K562 (cell line): Measurements from ENCODE around the gene PYY. TPM values are rescaled to one million over a fixed set of nuclear protein-coding genes. Genes with fewer than 3 reads are reported as not detected.

ENCODE experiments used
- L3MBTL2 ChIP-seq: fragments of 450-650 bp; IDR thresholded peaks from 2 replicates; pipeline ENCODE4 v1.6.1; 2016; ENCODE audit warnings: mild to moderate bottlenecking, moderate library complexity
- NCOR1 ChIP-seq: fragments of 450-650 bp; IDR thresholded peaks from 2 replicates; pipeline ENCODE4 v1.6.1; 2016; ENCODE audit warnings: mild to moderate bottlenecking, moderate library complexity
- NRF1 ChIP-seq, 2 experiments: fragments of 450-650 bp; IDR thresholded peaks in 1 of 2; conservative IDR thresholded peaks in 1 of 2; 2 replicates each; pipeline ENCODE4 v1.6.1; 2014; ENCODE audit warnings: mild to moderate bottlenecking in 2 of 2
- SIRT6 ChIP-seq: IDR thresholded peaks from one replicate; pipeline ENCODE4 v1.6.1; 2012; ENCODE audit warnings: low read depth, mild to moderate bottlenecking, control low read depth, inconsistent platforms, low read length, moderate library complexity
- ZFPM2 ChIP-seq: fragments of 250-450 bp; sonication (Bioruptor Pico); IDR thresholded peaks from 2 replicates; pipeline ENCODE4 v1.5.1; 2022; ENCODE audit warnings: mild to moderate bottlenecking
- ZNF316 ChIP-seq: fragments of 450-650 bp; IDR thresholded peaks from 2 replicates; pipeline ENCODE4 v1.6.1; 2016
- polyA plus RNA-seq, 8 experiments: library from polyadenylated mRNA; depleted of rRNA in 4 of 8; stranded (reverse) in 5 of 8; unstranded in 3 of 8; fragments of >200 nt; fragmentation: Nextera tagmentation in 2 of 8; fragmentation: Illumina TruSeq in 1 of 8; extraction: Ambion mirVana in 2 of 8; extraction: Trizol in 1 of 8; gene quantifications; 2 replicates each; pipeline versions ENCODE4 v1.2.1 to v1.2.3, GENCODE V29; 2011 to 2014; ENCODE audit warnings: inconsistent platforms in 1 of 8, missing spikeins in 1 of 8
- total RNA-seq, 7 experiments: library from RNA; depleted of rRNA in 6 of 7; stranded (reverse); fragments of >200 nt in 6 of 7; fragmentation: Illumina TruSeq in 2 of 7; extraction: Trizol in 2 of 7; gene quantifications; 2 replicates each; pipeline versions ENCODE4 v1.2.1 to v1.2.3, GENCODE V29; 2011 to 2021; ENCODE audit warnings: low replicate concordance in 1 of 7
- TF ChIP-seq, protein P1 (sequence below): sonication (generic); formaldehyde crosslinking; IDR thresholded peaks from 2 replicates; pipeline ENCODE4 v1.9.0; 2022; ENCODE audit warnings: mild to moderate bottlenecking, missing genetic modification reagents
- TF ChIP-seq, protein P2 (sequence below): fragments of 450-650 bp; IDR thresholded peaks from 2 replicates; pipeline ENCODE4 v1.6.1; 2016; ENCODE audit warnings: mild to moderate bottlenecking, moderate library complexity
- TF ChIP-seq, protein P3 (sequence below): fragments of 450-650 bp; IDR thresholded peaks from 2 replicates; pipeline ENCODE4 v1.7.1; 2018; ENCODE audit warnings: mild to moderate bottlenecking, low read depth; ENCODE audit not compliant: partially characterized antibody
- TF ChIP-seq, protein P4 (sequence below): fragments of 450-650 bp; IDR thresholded peaks from 2 replicates; pipeline ENCODE4 v1.6.1; 2018; ENCODE audit warnings: mild to moderate bottlenecking, low read depth; ENCODE audit not compliant: partially characterized antibody

Gene PYY
- total and polyA plus RNA-seq, 9 of the 15 experiments (the other 6 are each of a cell fraction or from before 2014, with no cell fraction given) = not detected

DNA sequence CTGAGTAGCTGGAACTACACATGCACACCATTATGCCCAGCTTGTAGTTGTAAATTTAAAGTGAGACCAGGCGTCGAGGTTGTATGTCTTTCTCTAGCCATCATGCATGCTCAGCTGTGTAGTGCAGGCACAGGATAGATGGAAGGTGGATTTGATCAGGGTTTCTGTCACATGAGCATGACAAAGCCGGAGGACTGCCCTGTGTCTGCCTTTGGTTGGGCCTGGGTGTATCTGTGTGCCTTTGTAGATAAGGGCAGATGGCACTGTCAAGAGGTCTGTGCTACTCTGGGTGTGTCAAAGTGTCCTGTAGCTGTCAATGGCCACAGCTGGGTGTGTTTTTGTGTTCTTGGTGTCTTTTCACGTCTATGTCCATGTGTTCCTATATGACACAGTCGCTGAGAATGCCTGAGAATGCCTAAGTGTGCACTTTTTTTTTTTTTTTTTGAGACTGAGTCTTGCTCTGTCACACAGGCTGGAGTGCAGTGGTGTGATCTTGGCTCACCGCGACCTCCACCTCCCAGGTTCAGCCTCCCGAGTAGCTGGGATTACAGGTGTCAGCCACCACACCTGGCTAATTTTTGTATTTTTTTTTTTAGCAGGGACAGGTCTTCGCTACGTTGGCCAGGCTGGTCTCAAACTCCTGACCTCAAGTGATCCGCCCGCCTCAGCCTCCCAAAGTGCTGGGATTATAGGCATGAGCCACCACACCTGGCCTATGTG lies 46.6 kb upstream of the PYY start (continued):
- TF ChIP-seq, protein P1, sequence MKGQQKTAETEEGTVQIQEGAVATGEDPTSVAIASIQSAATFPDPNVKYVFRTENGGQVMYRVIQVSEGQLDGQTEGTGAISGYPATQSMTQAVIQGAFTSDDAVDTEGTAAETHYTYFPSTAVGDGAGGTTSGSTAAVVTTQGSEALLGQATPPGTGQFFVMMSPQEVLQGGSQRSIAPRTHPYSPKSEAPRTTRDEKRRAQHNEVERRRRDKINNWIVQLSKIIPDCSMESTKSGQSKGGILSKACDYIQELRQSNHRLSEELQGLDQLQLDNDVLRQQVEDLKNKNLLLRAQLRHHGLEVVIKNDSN (CRISPR knock-in tag) = peak; percentile 38; the same call in 1 of the 2 replicates
- TF ChIP-seq ZNF316 (0 out of 2 replicates have a peak, but pooled peaks have one; percentile 17), NCOR1 (peak; percentile 33; the same call in 1 of the 2 replicates), L3MBTL2 (peak; percentile 36; the same call in 1 of the 2 replicates), ZFPM2 (CRISPR knock-in tag) (no peak), SIRT6 (no peak), NRF1 (conservative IDR thresholded peaks at IDR 0.05 in 1 of 2, IDR thresholded peaks at IDR 0.05 in 1 of 2) (peak; percentile 25 to 44; a peak in 2 of 4 replicates)
- TF ChIP-seq, protein P2, sequence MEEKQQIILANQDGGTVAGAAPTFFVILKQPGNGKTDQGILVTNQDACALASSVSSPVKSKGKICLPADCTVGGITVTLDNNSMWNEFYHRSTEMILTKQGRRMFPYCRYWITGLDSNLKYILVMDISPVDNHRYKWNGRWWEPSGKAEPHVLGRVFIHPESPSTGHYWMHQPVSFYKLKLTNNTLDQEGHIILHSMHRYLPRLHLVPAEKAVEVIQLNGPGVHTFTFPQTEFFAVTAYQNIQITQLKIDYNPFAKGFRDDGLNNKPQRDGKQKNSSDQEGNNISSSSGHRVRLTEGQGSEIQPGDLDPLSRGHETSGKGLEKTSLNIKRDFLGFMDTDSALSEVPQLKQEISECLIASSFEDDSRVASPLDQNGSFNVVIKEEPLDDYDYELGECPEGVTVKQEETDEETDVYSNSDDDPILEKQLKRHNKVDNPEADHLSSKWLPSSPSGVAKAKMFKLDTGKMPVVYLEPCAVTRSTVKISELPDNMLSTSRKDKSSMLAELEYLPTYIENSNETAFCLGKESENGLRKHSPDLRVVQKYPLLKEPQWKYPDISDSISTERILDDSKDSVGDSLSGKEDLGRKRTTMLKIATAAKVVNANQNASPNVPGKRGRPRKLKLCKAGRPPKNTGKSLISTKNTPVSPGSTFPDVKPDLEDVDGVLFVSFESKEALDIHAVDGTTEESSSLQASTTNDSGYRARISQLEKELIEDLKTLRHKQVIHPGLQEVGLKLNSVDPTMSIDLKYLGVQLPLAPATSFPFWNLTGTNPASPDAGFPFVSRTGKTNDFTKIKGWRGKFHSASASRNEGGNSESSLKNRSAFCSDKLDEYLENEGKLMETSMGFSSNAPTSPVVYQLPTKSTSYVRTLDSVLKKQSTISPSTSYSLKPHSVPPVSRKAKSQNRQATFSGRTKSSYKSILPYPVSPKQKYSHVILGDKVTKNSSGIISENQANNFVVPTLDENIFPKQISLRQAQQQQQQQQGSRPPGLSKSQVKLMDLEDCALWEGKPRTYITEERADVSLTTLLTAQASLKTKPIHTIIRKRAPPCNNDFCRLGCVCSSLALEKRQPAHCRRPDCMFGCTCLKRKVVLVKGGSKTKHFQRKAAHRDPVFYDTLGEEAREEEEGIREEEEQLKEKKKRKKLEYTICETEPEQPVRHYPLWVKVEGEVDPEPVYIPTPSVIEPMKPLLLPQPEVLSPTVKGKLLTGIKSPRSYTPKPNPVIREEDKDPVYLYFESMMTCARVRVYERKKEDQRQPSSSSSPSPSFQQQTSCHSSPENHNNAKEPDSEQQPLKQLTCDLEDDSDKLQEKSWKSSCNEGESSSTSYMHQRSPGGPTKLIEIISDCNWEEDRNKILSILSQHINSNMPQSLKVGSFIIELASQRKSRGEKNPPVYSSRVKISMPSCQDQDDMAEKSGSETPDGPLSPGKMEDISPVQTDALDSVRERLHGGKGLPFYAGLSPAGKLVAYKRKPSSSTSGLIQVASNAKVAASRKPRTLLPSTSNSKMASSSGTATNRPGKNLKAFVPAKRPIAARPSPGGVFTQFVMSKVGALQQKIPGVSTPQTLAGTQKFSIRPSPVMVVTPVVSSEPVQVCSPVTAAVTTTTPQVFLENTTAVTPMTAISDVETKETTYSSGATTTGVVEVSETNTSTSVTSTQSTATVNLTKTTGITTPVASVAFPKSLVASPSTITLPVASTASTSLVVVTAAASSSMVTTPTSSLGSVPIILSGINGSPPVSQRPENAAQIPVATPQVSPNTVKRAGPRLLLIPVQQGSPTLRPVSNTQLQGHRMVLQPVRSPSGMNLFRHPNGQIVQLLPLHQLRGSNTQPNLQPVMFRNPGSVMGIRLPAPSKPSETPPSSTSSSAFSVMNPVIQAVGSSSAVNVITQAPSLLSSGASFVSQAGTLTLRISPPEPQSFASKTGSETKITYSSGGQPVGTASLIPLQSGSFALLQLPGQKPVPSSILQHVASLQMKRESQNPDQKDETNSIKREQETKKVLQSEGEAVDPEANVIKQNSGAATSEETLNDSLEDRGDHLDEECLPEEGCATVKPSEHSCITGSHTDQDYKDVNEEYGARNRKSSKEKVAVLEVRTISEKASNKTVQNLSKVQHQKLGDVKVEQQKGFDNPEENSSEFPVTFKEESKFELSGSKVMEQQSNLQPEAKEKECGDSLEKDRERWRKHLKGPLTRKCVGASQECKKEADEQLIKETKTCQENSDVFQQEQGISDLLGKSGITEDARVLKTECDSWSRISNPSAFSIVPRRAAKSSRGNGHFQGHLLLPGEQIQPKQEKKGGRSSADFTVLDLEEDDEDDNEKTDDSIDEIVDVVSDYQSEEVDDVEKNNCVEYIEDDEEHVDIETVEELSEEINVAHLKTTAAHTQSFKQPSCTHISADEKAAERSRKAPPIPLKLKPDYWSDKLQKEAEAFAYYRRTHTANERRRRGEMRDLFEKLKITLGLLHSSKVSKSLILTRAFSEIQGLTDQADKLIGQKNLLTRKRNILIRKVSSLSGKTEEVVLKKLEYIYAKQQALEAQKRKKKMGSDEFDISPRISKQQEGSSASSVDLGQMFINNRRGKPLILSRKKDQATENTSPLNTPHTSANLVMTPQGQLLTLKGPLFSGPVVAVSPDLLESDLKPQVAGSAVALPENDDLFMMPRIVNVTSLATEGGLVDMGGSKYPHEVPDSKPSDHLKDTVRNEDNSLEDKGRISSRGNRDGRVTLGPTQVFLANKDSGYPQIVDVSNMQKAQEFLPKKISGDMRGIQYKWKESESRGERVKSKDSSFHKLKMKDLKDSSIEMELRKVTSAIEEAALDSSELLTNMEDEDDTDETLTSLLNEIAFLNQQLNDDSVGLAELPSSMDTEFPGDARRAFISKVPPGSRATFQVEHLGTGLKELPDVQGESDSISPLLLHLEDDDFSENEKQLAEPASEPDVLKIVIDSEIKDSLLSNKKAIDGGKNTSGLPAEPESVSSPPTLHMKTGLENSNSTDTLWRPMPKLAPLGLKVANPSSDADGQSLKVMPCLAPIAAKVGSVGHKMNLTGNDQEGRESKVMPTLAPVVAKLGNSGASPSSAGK = peak; percentile 46; the same call in 1 of the 2 replicates
- TF ChIP-seq, protein P3, sequence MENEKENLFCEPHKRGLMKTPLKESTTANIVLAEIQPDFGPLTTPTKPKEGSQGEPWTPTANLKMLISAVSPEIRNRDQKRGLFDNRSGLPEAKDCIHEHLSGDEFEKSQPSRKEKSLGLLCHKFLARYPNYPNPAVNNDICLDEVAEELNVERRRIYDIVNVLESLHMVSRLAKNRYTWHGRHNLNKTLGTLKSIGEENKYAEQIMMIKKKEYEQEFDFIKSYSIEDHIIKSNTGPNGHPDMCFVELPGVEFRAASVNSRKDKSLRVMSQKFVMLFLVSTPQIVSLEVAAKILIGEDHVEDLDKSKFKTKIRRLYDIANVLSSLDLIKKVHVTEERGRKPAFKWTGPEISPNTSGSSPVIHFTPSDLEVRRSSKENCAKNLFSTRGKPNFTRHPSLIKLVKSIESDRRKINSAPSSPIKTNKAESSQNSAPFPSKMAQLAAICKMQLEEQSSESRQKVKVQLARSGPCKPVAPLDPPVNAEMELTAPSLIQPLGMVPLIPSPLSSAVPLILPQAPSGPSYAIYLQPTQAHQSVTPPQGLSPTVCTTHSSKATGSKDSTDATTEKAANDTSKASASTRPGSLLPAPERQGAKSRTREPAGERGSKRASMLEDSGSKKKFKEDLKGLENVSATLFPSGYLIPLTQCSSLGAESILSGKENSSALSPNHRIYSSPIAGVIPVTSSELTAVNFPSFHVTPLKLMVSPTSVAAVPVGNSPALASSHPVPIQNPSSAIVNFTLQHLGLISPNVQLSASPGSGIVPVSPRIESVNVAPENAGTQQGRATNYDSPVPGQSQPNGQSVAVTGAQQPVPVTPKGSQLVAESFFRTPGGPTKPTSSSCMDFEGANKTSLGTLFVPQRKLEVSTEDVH = no peak
- TF ChIP-seq, protein P4, sequence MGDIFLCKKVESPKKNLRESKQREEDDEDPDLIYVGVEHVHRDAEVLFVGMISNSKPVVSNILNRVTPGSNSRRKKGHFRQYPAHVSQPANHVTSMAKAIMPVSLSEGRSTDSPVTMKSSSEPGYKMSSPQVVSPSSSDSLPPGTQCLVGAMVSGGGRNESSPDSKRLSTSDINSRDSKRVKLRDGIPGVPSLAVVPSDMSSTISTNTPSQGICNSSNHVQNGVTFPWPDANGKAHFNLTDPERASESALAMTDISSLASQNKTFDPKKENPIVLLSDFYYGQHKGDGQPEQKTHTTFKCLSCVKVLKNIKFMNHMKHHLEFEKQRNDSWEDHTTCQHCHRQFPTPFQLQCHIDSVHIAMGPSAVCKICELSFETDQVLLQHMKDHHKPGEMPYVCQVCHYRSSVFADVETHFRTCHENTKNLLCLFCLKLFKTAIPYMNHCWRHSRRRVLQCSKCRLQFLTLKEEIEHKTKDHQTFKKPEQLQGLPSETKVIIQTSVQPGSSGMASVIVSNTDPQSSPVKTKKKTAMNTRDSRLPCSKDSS = no peak
